ENCODE results near the gene KLHL12. TPM values are rescaled to one million over a fixed set of nuclear protein-coding genes. Genes with fewer than 3 reads are reported as not detected.

KLHL12 gene
- total RNA-seq, 1 experiment from 2014 or later, result 33.8 TPM

DNA sequence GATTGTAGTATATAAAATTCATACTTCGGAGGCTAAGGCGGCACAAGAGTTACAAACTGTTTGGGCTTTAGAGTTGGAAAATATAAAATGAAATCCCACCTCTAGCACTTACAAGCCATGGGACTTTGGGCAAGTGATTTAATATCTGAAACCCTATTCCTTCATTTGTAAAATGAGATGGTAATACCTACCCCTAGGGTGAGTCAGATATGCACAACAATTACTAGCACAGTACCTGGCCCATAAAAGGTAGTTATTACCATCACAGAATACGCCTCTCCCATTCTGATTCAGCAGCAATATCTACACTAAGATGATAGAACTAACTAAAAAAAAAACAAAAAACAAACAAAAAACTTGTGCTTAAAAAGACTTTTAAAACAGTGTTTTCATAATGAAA lies 3.5 kb downstream of the KLHL12 start:
- Histone ChIP-seq H3K9ac (ENCODE audit: low read length) (no peak overlapping the region), H3K27ac (ENCODE audit: low read depth, low read length) (no peak overlapping the region), H3K9me2 (ENCODE audit: insufficient read depth) (no peaks in the 10 kb centered on the region), H3K36me3 (ENCODE audit: control insufficient read depth in 1 of 2, insufficient read depth in 2 of 2, low read length in 2 of 2) (peaks cover 6 to 20% of the 10 kb centered on the region in 2 experiments; a peak in 3 of 4 replicates), H2AFZ (ENCODE audit: low read depth, low read length, poor library complexity, severe bottlenecking) (no peak overlapping the region), H3K4me3 (replicated peaks in 1 of 2; ENCODE audit: low read depth in 1 of 2, low read length in 2 of 2) (no peak overlapping the region), H3K9me3 (ENCODE audit: control insufficient read depth in 1 of 2, insufficient read depth in 1 of 2, low read depth in 1 of 2, low read length in 2 of 2) (no peaks in the 10 kb centered on the region), H4K20me1 (ENCODE audit: insufficient read depth) (no peaks in the 10 kb centered on the region), H3K4me1 (ENCODE audit: control insufficient read depth in 1 of 2, insufficient read depth in 2 of 2, low read length in 2 of 2) (peaks cover 0 to 13% of the 10 kb centered on the region in 2 experiments; a peak in 1 of 4 replicates), H3K4me2 (ENCODE audit: low read length) (no peak overlapping the region), H3K27me3 (ENCODE audit: insufficient read depth, low read length) (no peaks in the 10 kb centered on the region), H3K79me2 (ENCODE audit: insufficient read depth, low read length) (peaks cover 22% of the 10 kb centered on the region)
- no peak for TF ChIP-seq FOSL1 (IDR thresholded peaks at IDR 0.05; ENCODE audit: low read depth)
- TF ChIP-seq RAD21 (IDR thresholded peaks at IDR 0.05; ENCODE audit: low read depth), result no peak
- no peak for TF ChIP-seq POLR2AphosphoS5 (IDR thresholded peaks at IDR 0.05; ENCODE audit: low read depth, low read length)
- TF ChIP-seq, protein P1, sequence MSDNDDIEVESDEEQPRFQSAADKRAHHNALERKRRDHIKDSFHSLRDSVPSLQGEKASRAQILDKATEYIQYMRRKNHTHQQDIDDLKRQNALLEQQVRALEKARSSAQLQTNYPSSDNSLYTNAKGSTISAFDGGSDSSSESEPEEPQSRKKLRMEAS (IDR thresholded peaks at IDR 0.05), result no peak
- no peak for TF ChIP-seq ELF1 (IDR thresholded peaks at IDR 0.05; ENCODE audit: borderline replicate concordance, low read depth)
- no peak for TF ChIP-seq SIN3A (IDR thresholded peaks at IDR 0.05; ENCODE audit: low read depth)
- TF ChIP-seq ZNF274 (IDR thresholded peaks at IDR 0.05; ENCODE audit: low read depth, low read length), result no peak
- no peak for TF ChIP-seq SP1 (IDR thresholded peaks at IDR 0.05; ENCODE audit: low read depth)
- TF ChIP-seq ZFX (IDR thresholded peaks at IDR 0.05), result no peak
- no peak for TF ChIP-seq CBX3 (IDR thresholded peaks at IDR 0.05; ENCODE audit: low read depth)
- TF ChIP-seq EZH2phosphoT487 (IDR thresholded peaks at IDR 0.05; ENCODE audit: borderline replicate concordance), result no peak
- TF ChIP-seq JUND (IDR thresholded peaks at IDR 0.05), result no peak
- DNase-seq (ENCODE audit: low read depth, low spot score) (no peak), ATAC-seq (no peak)
- intact Hi-C loops (cut with micrococcal nuclease), result no loop called here
- no TSS peak for BruUV-seq (replicated peaks)
- CTCF ChIA-PET, result no interaction called here
- POLR2A ChIA-PET, result no interaction called here
- RAD21 ChIA-PET (ENCODE audit: low non-redundant PET in 1 of 2, low total read pairs in 2 of 2, uncharacterized antibody in 2 of 2, unreplicated experiment in 2 of 2), result no interaction called here

DNA sequence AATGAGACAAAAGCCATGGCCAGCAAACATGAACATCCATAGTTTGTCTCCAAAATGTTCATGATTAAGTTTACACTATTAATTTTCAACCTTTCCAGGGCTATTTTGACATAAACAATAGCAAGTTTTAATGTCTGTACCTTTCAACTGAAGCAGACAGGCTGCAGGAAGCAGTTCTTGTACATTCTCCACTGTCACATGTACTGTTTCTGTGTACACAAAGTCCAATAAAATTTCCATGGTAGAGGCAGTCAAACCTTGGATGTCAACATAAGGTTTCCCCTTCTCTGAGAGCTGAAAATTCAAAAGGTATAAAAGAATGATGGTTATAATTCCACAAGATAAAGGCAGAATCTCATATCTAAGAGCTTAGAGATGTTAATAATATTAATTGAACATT lies 7.4 kb downstream of the KLHL12 start:
- Histone ChIP-seq H3K9me3 (ENCODE audit: control insufficient read depth in 1 of 2, insufficient read depth in 1 of 2, low read depth in 1 of 2, low read length in 2 of 2) (no peaks in the 10 kb centered on the region), H4K20me1 (ENCODE audit: insufficient read depth) (no peaks in the 10 kb centered on the region), H2AFZ (ENCODE audit: low read depth, low read length, poor library complexity, severe bottlenecking) (no peak overlapping the region), H3K27me3 (ENCODE audit: insufficient read depth, low read length) (no peaks in the 10 kb centered on the region), H3K36me3 (ENCODE audit: control insufficient read depth in 1 of 2, insufficient read depth in 2 of 2, low read length in 2 of 2) (peaks cover 6 to 38% of the 10 kb centered on the region in 2 experiments; a peak in 3 of 4 replicates), H3K9me2 (ENCODE audit: insufficient read depth) (no peaks in the 10 kb centered on the region), H3K4me1 (ENCODE audit: control insufficient read depth in 1 of 2, insufficient read depth in 2 of 2, low read length in 2 of 2) (no peaks in the 10 kb centered on the region), H3K79me2 (ENCODE audit: insufficient read depth, low read length) (peaks cover 8% of the 10 kb centered on the region), H3K4me3 (replicated peaks in 1 of 2; ENCODE audit: low read depth in 1 of 2, low read length in 2 of 2) (no peak overlapping the region), H3K27ac (ENCODE audit: low read depth, low read length) (no peak overlapping the region), H3K9ac (ENCODE audit: low read length) (no peak overlapping the region), H3K4me2 (ENCODE audit: low read length) (no peak overlapping the region)
- intact Hi-C loops (cut with micrococcal nuclease), result no loop called here
- no peak for ATAC-seq
- BruUV-seq (replicated peaks), result no TSS peak
- no peak for DNase-seq (ENCODE audit: low read depth, low spot score)
- CTCF ChIA-PET, result no interaction called here
- POLR2A ChIA-PET, result no interaction called here
- RAD21 ChIA-PET (ENCODE audit: low non-redundant PET in 1 of 2, low total read pairs in 2 of 2, uncharacterized antibody in 2 of 2, unreplicated experiment in 2 of 2), result no interaction called here
- TF ChIP-seq EZH2phosphoT487 (IDR thresholded peaks at IDR 0.05; ENCODE audit: borderline replicate concordance) (no peak), POLR2A (IDR thresholded peaks at IDR 0.05; ENCODE audit: borderline replicate concordance, extremely low read depth, insufficient read depth, insufficient read length) (no peak), ZFX (IDR thresholded peaks at IDR 0.05) (no peak), TCF7L2 (IDR thresholded peaks at IDR 0.05; ENCODE audit: borderline replicate concordance, extremely low read depth, insufficient read depth, insufficient read length) (no peak), YY1 (IDR thresholded peaks at IDR 0.05; ENCODE audit: extremely low read depth, insufficient replicate concordance, low read depth, low read length) (no peak)
- TF ChIP-seq, protein P2, sequence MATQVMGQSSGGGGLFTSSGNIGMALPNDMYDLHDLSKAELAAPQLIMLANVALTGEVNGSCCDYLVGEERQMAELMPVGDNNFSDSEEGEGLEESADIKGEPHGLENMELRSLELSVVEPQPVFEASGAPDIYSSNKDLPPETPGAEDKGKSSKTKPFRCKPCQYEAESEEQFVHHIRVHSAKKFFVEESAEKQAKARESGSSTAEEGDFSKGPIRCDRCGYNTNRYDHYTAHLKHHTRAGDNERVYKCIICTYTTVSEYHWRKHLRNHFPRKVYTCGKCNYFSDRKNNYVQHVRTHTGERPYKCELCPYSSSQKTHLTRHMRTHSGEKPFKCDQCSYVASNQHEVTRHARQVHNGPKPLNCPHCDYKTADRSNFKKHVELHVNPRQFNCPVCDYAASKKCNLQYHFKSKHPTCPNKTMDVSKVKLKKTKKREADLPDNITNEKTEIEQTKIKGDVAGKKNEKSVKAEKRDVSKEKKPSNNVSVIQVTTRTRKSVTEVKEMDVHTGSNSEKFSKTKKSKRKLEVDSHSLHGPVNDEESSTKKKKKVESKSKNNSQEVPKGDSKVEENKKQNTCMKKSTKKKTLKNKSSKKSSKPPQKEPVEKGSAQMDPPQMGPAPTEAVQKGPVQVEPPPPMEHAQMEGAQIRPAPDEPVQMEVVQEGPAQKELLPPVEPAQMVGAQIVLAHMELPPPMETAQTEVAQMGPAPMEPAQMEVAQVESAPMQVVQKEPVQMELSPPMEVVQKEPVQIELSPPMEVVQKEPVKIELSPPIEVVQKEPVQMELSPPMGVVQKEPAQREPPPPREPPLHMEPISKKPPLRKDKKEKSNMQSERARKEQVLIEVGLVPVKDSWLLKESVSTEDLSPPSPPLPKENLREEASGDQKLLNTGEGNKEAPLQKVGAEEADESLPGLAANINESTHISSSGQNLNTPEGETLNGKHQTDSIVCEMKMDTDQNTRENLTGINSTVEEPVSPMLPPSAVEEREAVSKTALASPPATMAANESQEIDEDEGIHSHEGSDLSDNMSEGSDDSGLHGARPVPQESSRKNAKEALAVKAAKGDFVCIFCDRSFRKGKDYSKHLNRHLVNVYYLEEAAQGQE (IDR thresholded peaks at IDR 0.05; ENCODE audit: low read depth), result no peak
- TF ChIP-seq, protein P3, sequence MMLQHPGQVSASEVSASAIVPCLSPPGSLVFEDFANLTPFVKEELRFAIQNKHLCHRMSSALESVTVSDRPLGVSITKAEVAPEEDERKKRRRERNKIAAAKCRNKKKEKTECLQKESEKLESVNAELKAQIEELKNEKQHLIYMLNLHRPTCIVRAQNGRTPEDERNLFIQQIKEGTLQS (IDR thresholded peaks at IDR 0.05), result no peak
